NCI-H128 (cell line): ENCODE results near the gene CEP97.
"Not testable (repeated sequence)": the region's sequence is repeated elsewhere in the genome, so short reads cannot be mapped to it uniquely, and the experiment has no call there.

Experiments
- DNase-seq: peaks from one replicate; lab custom pipeline; 2025; ENCODE audit not compliant: unreplicated experiment; lab: John Stamatoyannopoulos, UW

Gene CEP97

GRCh38 chr3:101702726-101703125 lies 21.7 kb upstream of the CEP97 start:
- DNase-seq, result no peak

DNA sequence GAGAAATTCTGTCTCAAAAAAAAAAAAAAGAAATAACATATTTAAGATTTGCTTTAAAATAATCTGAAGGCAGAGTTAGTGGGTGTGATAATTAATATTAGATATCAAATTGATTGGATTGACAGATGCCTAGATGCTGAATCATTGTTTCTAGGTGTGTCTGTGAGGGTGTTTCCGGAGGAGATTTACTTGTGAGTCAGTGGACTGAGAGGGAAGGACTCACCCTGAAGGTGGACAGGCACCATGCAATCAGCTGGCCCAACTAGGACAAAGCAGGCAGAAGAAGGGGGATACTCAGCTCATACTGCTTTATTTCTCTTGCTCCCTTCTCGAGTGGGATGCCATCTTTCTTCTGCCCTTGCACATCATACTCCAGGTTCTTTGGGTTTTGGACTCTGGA lies 21.2 kb upstream of the CEP97 start:
- no peak for DNase-seq

GRCh38 chr3:101704639-101705038 lies 19.8 kb upstream of the CEP97 start:
- DNase-seq, result not testable (repeated sequence)

GRCh38 chr3:101709126-101709525 lies 15.3 kb upstream of the CEP97 start:
- DNase-seq, result no peak

DNA sequence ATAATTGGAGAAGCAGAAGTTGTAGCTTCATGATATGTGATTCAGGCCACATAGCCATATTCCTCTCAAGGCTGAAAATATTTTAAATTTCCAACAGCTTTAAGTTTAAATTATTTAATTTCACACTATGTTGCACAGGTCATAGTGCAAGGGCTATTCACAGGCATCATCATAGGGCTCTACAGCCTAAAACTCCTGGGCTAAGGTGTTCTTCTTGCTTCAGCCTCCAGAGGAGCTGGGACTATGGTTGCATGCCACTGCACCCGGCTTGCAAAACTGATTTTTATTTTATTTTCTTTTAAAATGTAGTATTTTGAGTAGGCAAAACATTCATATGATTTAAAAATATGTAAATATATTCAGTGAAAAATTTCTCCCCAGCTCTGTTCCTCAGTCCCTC lies 6.0 kb upstream of the CEP97 start:
- no peak for DNase-seq

DNA sequence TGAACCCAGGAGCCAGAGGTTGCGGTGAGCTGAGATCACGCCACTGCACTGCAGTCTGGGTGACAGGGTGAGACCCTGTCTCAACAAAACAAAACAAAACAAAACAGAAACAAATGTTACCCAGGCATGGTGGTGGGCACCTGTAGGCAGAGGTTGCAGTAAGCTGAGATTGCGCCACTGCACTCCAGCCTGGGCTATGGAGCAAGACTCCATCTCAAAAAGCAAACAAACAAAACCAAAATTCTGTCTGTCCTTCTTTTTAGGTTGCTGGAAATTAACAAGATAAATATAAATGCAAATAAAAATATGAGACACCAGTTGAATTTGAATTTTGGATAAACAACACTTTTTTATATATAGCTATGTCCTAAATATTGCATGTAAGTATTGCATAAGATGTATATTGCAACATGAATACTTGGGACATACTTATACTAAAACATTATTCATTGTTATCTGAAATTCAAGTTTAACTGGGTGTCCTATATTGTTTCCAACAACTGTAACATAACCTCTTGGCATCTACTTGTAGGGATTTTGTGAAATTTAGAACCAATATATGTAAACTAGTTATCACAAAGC lies 4.7 kb upstream of the CEP97 start:
- DNase-seq, result no peak

- DNase-seq, result no peak
These were observed 3.3 kb upstream of the CEP97 start for GRCh38 chr3:101720851-101721840.

- DNase-seq, result no peak
These were observed 1.8 kb upstream of the CEP97 start for GRCh38 chr3:101722394-101723173.

DNA sequence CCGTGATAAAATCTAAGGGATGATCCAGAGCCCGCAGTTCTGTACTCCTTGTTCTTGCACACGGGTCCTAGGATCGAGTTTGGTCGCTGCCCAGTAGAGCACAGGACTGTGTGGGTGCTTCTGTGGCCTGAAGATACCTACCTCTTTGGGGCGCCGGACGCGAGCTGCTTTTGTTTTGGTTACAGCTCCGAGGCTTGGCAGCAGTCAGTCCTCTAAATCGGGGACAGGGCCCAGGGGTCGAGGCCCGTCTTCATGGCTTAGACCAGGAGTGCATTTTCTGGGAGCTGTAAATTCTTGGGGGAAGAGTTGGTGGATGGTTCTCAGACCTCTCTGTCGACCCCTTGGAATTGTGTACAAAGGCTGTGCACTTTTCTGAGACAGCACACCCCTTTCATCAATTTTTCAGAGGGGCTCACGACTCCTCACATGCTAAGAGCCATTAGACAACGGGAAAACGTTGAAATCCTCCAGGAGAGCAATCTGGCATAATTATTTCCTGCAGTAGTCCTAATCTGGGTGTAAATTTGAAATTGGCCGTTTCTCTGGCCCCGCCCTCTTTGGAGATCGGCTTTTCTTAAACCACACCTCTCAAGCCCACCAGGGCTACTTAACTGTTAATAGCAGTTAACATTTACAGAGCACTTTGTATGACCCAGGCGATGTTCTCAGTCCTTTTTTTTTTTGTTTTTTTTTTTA lies 928 bp downstream of the CEP97 start:
- peak; percentile 26 for DNase-seq

DNA sequence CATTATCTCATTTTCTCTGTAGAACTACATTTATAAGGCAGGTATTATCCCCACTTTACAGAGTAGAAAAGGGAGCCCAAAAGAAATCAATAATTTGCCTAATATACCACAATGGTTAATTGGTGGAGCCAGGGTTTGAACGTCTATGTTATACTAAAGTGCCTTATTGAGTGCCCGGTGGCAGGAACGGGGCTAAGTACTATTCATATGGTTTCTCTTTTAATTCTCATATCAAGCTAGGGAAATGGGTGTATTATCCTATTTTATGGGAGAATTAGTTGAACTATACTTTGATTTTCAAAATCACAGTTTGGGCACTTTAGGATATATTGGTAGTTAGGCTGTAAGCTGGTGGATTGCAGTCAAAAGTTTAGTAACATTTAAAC lies 1.5 kb downstream of the CEP97 start:
- DNase-seq, result no peak

DNA sequence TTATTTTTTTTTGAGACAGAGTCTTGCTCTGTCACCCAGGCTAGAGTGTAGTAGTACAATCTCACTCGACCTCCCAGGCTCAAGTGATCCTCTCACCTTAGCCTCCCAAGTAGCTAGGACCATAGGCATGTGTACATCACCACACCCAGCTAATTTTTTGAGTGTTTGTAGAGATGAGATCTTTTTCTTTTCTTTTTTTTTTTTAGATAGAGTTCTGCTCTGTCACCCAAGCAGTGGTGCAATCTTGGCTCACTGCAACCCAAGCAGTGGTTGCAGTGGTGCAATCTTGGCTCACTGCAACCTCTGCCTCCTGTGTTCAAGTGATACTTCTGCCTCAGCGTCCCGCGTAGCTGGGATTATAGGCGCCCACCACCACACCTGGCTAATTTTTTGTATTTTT lies 5.2 kb downstream of the CEP97 start:
- no peak for DNase-seq

DNA sequence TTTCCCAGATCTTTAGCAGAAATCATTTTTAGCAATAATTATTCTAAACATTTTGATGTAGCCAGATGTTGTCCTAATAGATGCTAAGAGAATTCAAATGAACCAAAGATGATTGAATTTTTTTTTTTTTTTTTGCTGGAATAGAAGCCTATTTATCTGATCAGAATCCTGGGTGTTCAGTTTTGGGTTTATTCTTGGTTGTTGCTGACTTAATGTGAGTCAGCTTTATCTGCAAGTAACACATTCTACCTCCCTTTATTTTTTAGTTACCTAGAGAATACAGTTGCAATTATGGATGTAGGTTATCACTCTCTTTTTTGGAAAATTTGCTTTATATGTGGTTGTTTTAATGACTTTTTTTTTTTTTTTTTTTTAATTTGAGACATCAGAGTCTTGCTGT lies 6.4 kb downstream of the CEP97 start:
- no peak for DNase-seq

- no peak for DNase-seq
These were observed 7.8 kb downstream of the CEP97 start for GRCh38 chr3:101732240-101732641.

GRCh38 chr3:101735833-101736232 lies 11.4 kb downstream of the CEP97 start:
- no peak for DNase-seq

DNA sequence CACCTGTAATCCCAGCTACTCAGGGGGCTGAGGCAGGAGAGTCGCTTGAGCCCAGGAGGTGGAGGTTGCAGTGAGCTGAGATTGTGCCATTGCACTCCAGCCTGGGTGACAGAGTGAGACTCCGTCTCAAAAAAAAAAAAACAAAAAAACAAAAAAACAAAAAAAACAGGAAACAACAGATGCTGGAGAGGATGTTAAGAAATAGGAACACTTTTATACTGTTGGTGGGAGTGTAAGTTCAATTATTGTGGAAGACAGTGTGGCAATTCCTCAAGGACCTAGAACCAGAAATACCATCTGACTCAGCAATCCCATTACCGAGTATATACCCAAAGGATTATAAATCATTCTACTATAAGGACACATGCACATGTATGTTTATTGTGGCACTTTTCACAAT lies 17.5 kb downstream of the CEP97 start:
- DNase-seq, result not testable (repeated sequence)

GRCh38 chr3:101744811-101745210 lies 20.4 kb downstream of the CEP97 start:
- no peak for DNase-seq

GRCh38 chr3:101745934-101746333 lies 21.5 kb downstream of the CEP97 start:
- not testable (repeated sequence) for DNase-seq

DNA sequence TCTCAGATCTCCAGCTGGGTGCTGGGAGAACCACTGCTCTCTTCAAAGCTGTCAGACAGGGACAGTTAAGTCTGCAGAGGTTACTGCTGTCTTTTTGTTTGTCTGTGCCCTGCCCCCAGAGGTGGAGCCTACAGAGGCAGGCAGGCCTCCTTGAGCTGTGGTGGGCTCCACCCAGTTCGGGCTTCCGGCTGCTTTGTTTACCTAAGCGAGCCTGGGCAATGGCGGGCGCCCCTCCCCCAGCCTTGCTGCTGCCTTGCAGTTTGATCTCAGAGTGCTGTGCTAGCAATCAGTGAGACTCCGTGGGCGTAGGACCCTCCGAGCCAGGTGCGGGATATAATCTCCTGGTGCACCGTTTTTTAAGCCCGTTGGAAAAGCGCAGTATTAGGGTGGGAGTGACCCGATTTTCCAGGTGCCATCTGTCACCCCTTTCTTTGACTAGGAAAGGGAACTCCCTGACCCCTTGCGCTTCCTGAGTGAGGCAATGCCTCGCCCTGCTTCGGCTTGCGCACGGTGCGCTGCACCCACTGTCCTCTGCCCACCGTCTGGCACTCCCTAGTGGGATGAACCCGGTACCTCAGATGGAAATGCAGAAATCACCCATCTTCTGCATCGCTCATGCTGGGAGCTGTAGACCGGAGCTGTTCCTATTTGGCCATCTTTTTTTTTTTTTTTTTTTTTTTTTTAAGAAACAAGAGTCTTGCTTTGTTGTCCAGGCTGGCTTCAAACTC lies 29.1 kb downstream of the CEP97 start:
- DNase-seq, result not testable (repeated sequence)

DNA sequence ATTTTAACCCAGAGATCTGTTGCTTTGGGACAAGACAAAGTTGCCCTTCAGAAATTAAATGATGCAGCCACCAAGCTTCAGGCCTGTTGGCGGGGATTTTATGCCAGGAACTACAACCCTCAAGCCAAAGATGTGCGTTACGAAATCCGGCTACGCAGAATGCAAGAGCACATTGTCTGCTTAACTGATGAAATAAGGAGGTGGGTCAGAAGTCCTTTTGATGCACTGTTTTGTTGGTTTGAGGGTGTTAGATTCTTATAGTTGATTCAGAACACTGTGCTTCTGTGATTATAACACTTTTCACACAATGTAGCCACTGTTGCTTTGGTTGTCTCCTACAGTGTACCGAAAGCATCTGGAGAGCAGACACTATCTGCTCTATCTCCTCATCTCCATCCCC lies 33.8 kb downstream of the CEP97 start:
- DNase-seq, result no peak

- DNase-seq, result no peak
These were observed 37.7 kb downstream of the CEP97 start for GRCh38 chr3:101762041-101762646.
